GM18520 (cell line): Measurements from ENCODE around the gene TOMM7.
"Not testable (repeated sequence)": the region's sequence is repeated elsewhere in the genome, so short reads cannot be mapped to it uniquely, and the experiment has no call there.

Experiments
- ATAC-seq: cut with Tn5 transposase; IDR thresholded peaks from one replicate; pipeline ENCODE4 v1.9.1; 2021; ENCODE audit not compliant: unreplicated experiment

Gene TOMM7

DNA sequence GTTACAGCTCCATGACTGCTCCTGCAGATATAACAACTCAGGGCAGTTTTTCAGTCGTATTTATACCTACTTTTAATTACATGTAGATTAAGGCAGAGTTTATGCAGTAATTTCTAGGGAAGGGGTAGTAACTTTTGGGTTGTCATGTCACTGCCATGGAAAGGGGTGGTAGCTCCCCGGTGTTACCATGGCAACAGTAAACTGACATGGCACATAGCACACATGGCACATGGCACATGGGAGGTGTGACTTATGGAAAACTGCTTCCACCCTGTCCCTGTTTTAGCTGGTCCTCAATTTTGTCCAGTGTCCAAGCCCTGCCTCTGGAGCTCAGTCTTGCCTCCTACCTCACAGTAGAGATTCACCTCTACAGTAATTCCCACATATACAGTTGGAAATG lies 3.9 kb upstream of the TOMM7 start:
- ATAC-seq: no peak

DNA sequence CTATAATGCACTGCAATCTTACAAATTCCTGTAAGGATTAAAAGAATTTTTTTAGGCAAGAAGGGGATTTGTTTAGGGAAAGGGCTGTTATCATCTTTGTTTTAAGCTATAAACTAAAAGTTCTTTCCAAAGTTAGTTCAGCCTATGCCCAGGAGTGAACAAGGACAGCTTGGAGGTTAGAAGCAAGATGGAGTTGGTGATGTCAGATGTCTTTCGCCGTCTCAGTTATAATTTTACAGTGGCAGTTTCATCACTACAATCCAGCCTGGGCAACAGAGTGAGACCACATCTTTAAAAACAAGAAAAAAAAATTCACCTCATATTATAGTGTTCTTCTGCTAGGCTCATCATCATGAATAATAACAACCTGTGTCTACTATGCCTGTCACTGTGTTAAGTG lies 2.1 kb upstream of the TOMM7 start:
- no peak for ATAC-seq

DNA sequence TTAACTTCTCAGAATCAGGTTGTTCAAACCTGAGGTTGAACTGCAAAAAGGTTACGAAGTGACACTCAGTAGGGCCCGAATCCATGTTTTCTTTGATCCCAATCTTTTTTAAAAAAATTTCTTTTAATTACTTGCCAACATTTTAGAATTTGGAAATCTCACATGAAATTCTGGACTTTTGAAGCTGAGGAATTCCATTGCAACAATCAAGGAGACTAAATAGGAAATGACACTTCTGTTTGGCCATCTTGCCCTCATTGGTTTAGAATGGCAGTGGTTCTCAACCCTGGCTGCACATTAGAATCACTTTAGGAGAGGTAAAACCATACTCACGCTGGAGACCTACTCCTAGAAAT lies 471 bp upstream of the TOMM7 start:
- no peak for ATAC-seq

DNA sequence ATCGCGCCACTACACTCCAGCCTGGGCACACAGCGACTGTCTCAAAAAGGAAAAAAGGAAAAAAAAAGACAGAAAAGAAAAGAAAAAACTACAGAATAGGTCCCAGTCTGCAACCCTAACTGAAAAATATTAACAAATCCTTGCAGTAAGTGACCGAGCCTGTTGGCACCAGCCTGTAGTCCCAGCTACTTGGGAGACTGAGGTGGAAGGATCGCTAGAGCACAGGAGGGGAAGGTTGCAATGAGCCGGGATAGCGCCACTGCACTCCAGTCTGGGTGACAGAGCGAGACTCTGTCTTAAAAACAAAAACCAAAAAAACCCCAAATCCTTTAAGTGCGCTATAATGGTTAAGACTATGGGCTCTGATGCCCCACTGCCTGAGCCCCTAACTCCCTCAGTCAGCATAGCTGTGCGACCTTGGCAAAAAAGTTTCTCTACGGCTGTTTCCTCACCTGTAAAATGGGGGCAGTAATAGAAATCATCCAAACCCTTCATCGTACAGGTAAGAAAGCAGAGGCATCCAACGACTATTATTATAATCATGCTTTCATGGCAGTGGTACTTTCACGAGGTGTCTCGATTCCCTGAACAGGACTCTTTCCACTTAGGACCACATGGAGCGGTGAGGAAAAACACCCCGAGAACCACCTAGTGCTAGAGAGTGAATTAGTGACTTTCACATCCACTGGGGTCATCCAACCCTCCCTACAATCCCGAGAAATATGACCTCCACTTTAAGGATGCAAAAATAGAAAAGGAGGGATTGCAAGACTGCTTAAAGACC lies 755 bp downstream of the TOMM7 start:
- no peak for ATAC-seq

DNA sequence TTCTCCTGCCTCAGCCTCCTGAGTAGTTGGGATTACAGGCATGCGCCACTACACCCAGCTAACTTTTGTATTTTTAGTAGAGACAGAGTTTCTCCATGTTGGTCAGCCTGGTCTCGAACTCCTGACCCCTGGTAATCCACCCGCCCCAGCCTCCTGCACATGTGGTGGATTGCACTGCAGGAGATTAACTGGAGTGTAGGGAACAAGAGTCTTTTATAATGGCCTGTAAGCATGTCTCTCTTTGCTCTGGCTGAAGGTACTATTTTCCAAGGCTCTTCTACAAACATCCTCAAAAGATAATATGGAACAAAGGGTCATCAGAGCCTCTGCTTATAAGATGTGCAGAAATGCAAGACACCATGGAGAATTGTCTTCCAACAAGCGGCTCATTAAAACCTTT lies 3.2 kb downstream of the TOMM7 start:
- ATAC-seq: no peak

DNA sequence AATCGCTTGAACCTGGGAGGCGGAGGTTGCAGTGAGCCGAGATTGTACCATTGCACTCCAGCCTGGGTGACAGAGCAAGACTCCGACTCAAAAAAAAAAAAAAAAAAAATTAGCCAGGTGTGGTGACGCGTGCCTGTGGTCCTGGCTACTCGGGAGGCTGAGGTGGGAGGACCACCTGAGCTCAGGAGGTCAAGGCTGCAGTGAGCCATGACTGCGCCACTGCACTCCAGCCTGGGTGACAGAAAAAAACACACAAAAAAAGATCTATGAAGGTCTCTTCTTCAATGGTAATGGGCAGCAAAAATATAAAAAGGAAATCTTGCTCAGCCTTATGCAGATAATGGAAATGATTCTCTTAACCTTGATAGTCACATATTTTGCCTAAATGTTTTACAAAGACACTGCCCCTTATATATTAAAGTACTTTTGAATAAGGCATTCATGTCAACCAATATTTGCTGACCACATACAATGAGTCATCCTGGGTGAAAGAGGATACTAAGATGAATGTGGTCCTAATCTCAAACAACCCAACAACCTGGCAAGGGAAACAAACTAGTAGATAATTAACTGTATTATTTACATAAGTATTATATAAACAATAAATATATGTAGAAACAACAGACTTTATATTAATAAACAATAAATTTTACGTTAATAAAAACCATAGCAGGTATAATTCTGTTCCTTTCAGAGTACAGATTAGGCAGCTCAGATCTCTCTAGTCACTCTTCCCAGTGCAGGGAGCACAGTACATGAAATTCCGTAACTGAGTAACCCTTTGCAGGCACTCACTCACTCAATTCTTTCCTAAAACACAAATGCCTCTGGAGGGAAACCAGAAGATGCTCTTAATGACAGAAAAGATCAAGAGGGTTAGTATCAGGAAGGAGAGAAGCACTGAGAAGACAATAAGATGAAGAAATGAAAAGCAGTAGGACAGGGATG lies 8.1 kb downstream of the TOMM7 start:
- no peak for ATAC-seq

DNA sequence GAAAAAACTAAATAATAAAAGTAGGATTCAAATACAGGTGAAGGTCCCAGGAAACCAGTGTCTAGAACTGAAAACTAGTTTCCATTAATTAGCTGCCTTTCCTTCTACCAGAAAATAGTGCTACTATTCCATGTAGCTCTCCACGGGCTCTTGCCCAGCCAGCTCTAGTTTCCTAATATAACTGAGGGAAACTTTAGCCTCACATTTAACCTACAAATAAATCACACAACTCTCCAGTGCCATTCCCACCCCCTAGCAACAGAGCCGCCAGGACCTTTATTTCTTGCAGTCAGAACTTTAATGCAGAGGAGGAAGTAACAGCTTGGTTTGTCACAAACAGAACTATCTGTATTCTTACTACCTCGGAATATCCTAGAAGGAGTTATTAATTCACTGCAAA lies 10.3 kb downstream of the TOMM7 start:
- no peak for ATAC-seq

DNA sequence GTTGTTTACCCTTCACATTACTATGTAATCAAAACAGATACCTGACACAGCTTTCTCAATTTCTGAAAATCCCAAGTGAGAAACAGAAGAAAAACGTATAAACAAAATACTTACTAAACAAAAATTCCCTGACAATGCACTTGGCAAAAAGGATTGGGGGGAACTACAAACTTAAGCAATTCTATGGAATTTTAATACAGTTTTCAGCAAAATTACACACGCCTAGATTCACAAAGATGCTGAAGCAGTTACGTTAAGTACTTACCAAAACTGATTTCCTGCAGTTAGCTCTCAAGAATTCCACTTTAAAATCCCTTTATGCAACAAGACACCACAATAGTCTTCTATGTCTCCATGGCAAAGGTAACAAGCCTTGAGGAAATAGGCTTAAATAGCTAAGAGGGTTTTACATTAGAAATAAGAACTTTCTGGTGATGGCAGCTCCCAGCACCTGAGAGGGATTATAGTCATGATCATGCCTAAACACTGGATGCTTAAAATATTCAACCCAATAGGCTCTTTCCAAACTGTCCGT lies 10.8 kb downstream of the TOMM7 start:
- no peak for ATAC-seq

DNA sequence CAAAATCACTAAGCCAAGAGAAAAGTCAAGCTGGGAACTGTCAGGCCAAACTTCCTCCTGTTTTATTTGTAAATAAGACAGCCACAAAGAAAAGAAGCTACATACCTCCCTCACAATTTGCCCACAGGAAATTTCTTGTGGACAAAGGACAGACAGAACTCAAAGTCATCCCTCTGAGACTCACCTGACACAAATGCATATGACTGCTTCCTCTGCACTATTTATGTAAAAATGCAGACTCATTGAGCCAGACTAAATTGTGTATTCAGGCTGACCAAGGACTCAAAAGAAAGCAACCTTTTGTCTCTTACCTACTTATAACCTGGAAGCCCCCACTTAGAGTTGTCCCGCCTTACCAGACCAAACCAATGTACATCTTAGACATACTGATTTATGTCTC lies 11.8 kb downstream of the TOMM7 start:
- ATAC-seq: no peak

DNA sequence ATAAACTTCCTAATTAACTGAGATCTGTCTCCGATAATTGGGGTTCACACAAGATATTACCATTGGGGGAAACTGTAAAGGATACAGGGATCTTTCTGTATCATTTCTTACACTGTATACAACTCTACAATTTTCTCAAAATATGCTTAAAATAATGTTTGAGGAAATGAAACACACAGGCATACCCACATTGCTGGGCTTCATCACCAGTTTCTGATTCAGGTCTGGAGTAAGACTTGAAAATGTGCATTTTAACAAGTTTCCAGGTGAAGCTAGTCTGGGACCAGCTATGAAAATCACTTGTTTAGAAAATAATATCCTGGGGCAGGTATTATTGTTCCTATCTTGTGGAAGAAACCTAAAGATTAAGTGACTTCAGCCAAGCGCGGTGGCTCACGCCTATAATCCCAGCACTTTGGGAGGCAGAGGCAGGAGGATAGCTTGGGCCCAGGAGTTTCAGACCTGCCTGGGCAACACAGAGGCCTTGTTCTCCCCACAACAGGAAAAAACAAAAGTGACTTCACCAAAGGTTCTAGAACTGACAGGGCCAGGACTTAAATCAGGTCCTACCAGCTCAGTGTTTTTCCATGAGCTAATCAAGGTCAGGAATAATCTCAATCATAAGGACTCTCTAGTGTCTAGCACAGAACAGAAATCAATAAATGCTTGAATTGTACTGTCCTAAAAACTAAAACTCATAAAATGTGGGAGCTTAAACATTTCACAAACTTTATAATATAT lies 12.6 kb downstream of the TOMM7 start:
- ATAC-seq: no peak

DNA sequence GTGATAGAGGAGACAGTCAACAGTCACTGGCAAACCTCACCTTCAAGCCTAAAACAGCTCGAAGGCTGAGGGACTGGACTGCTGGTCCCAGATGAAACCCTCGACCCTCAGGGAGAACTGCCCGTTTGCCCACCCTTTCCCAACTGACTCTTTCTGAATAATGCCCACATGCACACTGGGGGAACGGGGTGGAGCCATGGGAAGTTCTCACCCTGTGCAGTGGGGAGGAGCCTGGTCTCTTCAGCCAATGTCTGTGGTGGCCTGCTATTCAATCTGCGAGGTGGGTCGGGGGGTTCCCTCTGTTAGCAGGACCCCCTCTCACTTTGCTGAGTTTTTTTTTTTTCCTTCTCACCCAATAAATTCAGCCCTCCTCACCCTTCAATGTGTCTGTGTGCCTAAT lies 14.5 kb downstream of the TOMM7 start:
- no peak for ATAC-seq

DNA sequence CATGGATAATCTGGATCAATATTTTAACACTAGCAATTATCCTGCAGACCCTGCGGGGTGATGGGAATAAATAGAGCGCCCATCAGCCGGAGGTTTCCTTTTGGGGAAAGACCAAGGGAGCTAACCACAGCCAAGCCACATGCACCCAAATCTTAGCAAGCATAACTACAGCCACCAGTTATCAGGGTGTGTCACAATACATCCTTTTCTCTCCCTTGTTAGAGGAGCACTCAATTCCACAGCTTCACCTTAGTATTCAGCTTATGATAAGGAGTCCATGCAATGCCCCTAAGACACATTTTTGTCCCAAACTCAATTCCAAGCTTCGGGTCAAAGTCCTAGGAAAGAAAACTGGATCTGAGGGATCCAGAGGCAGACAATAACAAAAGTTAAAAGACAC lies 15.9 kb downstream of the TOMM7 start:
- ATAC-seq: no peak

DNA sequence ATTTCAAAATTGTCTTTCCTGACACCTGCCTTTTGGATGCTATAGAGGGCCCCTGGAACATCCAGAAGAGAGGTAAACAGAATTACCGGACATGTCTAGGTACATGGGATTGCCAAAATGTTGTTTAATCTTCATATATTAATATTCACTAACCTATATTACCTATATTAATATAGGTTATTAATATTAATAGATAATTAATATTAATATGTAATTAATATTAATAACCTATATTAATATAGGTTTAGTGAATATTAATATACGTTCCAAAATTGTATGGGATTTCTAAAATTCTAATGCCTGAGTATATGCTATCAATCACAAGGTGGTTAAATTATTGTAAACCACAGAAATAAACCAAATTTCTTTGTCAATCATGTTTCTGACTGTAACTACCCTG lies 17.4 kb downstream of the TOMM7 start:
- no peak for ATAC-seq

DNA sequence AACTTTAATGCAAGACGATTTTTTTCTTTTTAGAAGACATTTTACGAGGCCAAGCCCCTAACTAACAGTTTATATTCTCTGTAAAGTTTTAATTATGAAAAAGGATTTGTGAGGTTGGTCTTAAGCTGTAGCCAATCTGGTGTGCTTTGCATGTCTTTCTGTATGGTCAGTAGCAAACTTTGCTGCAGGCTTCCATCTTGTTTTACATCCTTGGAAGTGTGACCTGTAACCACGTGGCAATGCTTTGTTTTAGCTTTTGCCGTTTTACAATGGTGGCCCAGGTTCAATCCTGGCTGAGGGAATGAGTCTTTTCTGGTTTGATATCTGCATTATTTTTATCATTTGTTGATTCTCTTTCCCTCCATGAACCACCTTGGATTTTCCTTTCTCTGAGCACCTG lies 19.8 kb downstream of the TOMM7 start:
- not testable (repeated sequence) for ATAC-seq

DNA sequence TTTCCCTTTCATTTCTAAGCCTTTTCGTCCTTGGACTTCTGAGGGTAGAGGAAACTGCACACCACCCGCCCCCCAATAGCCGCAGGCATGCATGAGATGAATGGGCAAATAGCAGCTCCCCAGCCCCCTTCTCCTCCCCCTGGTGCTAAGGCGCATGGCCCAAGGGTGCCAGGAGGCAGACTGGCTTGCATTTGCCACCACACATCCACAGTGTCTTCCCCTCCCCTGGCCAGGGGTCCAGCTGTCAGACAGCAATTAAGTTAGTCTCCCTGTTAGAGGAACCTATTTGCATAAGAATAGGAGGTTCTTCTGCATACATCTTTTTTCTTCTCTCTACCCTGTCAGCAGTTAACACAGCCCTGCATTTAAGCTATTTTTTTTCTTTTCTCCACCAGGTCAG lies 20.2 kb downstream of the TOMM7 start:
- no peak for ATAC-seq

DNA sequence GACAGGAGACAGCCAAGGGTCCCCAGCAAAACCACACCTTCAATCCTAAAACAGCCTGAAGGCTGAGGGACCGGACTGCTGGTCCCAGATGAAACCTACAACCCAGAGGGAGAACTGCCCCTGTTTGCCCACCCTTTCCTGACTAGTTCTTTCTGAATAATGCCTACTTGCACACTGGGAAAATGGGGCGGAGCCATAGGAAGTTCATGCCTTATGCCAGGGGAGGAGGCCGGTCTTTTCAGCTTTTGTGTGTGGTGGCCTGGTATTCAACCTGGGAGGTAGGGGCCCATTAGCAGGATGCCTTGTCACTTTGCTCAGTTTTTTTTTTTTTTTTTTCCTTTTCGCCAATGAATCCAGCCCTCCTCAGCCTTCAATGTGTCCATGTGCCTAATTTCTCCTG lies 20.7 kb downstream of the TOMM7 start:
- ATAC-seq: no peak

DNA sequence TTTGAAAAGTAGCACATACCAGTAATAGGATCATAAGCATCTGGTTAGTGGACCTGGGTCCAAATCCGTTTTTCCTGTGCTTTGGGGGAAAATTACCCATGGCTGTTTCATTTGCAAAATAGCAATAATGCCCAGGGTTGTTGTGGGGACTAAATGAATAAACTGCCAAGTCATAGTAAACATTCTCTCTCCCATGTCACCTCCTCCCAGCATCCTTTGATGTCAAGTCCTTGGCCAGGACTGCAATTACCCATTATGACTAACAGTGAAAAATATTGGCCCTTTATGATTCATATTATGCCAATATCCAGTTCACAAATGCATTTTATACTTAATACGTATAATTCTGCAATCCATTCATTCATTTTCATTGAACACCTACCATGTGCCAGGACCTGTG lies 23.0 kb downstream of the TOMM7 start:
- no peak for ATAC-seq

DNA sequence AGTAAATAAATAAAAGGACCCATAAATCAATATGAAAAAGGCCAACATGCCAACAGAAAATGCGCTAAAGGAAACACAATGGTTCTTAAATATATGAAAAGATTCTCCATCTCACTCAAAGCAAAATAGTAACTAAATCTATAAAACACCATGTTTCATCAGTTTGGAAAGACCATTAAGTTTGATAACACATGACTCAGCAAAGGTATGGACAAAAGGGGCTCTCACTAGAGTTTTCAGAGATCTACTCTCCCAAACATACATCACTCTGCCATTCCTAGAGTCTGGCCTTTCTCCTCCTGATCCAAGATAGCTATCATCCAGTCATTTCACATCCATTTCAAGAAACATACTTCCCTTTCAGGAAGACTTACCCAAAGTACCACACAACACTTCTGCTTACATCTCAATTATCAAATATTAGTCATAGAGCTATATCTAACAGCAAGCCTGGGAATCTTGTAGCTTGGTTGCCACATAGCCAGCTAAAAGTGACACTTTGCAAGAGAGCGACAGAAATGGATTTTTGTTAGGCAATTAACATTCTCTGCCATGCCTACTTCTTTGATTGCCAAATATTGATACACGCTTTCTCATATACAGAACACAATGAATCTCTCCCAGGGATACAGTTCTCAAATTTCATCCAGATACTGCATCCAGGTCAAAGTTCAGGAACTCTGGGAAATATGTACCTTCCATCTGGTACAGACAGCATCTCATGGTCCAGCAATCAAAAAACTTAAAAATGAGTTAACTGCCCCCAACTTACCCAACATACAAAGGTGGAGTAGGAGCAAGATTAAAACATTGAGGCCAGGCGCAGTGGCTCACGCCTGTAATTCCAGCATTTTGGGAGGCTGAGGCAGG lies 28.8 kb downstream of the TOMM7 start:
- ATAC-seq: no peak

DNA sequence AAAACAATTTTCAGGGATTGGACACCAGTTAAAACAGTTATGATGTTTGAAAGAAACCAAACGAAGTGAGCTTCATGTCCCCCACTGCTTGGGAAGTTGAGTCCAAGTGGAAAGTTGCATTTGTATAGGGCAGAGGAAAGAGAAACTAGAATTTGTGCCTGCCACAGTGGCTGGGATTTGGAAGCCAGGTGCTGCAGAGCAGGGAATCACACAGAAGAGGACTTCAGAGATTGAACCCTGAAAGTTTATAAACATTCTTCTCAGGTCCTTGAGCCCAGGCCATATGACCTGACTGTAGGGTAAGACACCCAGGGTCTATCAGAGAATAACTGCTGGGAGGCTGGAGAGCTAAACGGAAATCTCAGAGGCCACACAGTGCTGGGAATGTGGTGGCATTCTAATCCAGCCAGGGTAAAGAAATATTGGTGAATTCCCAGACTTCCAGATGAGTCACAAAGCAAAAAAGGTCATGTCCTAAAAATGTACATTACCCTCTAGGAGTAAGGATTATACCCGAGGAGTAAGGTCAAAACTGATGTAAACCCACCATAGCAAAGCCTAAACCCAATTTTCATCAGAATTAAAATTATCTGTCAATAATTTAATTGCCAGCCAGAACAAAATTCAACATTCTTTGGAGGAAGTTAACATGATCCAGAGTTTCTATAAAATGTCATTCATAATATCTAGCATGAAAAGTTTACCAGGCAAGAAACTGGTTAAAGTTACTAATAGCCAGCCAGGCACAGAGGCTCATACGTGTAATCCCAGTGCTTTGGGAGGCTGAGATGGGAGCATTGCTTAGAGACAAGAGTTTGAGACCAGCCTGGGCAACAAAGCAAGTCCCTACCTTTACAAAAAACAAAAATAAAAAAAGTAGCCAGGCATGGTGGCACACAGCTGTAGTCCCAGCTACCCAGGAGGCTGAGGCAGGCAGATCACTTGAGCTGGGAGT lies 31.2 kb downstream of the TOMM7 start:
- no peak for ATAC-seq
